Esophagus squamous epithelium (tissue), 4 donors: Measurements from ENCODE around the gene PDE7B.

Experiments
- CTCF ChIP-seq, 6 experiments: fragments of 450-650 bp in 4 of 6; fragments of 200-600 bp in 2 of 6; sonication (generic) in 2 of 6; IDR thresholded peaks; one replicate each; pipeline ENCODE4 v1.5.1; 2016 to 2019; ENCODE audit warnings: antibody characterized with exemption in 6 of 6, mild to moderate bottlenecking in 4 of 6, moderate library complexity in 4 of 6
- POLR2A ChIP-seq, 4 donors: fragments of 450-650 bp; IDR thresholded peaks; one replicate each; pipeline ENCODE4 v1.6.1; 2017; ENCODE audit warnings: antibody characterized with exemption in 4 of 4, mild to moderate bottlenecking in 4 of 4, moderate library complexity in 3 of 4

GRCh38 chr6:136012943-136013342, 161.4 kb downstream of the PDE7B start:
- TF ChIP-seq CTCF (IDR thresholded peaks at IDR 0.05), result no peak
- no peak for TF ChIP-seq POLR2A (IDR thresholded peaks at IDR 0.05)
